AG04450 (cell line): ENCODE data around the gene SMIM14. TPM values are rescaled to one million over a fixed set of nuclear protein-coding genes. Genes with fewer than 3 reads are reported as not detected.

Experiments
- CTCF ChIA-PET: fragments of 300-600, 350-600 bp; formaldehyde crosslinking; extraction: SDS; loops from one replicate; lab custom pipeline; 2022; ENCODE audit warnings: antibody characterized with exemption, inconsistent platforms; lab: Charles Lee
- POLR2A ChIA-PET: fragments of 350-600 bp; formaldehyde crosslinking; extraction: SDS; loops from one replicate; lab custom pipeline; 2021; ENCODE audit warnings: antibody characterized with exemption, inconsistent platforms; lab: Yijun Ruan, JAX
- DNase-seq: peaks from one replicate; pipeline ENCODE4 v3.0.0-alpha.2; 2011; ENCODE audit warnings: low read depth, low spot score
- H3K27ac ChIP-seq: one replicate; pipeline ENCODE4 v1.5.1; 2012; ENCODE audit warnings: low read depth, low read length, control low read depth
- H3K27me3 ChIP-seq: one replicate; pipeline ENCODE4 v1.6.0; 2012; ENCODE audit warnings: low read length; ENCODE audit not compliant: control insufficient read depth, insufficient read depth
- H3K4me3 ChIP-seq: 2 replicates; pipeline ENCODE4 v1.5.1; 2011; ENCODE audit warnings: mild to moderate bottlenecking, low read depth, low read length, control low read depth
- H3K9me3 ChIP-seq: 2 replicates; pipeline ENCODE4 v1.5.1; 2012; ENCODE audit warnings: low read length; ENCODE audit not compliant: control insufficient read depth, insufficient read depth
- CTCF ChIP-seq: IDR thresholded peaks from 2 replicates; pipeline ENCODE4 v1.5.1; 2011; ENCODE audit warnings: low read depth, low read length, control low read depth, inconsistent platforms
- polyA plus RNA-seq: library from polyadenylated mRNA; depleted of rRNA; stranded (reverse); fragments of >200 nt; gene quantifications from 2 replicates; pipeline ENCODE4 v1.2.3, GENCODE V29; 2011

SMIM14 gene
- polyA plus RNA-seq, 1 experiment = 53.7 TPM

- Histone ChIP-seq H3K27ac (no peak overlapping the region), H3K27me3 (no peaks in the 10 kb centered on the region), H3K4me3 (no peak overlapping the region), H3K9me3 (peaks cover 13% of the 10 kb centered on the region)
- ChIA-PET POLR2A (no interaction called here), CTCF (interaction anchor here (0.6 kb wide), 1 partner anchor 47 kb away, joined by 3 read pairs; no protein-coding TSS in a partner anchor)
- TF ChIP-seq CTCF = no peak
- no peak for DNase-seq
Measured at GRCh38 chr4:39529534-39529933, 109.1 kb downstream of the SMIM14 start.

- Histone ChIP-seq H3K9me3 (peaks cover 13% of the 10 kb centered on the region), H3K27me3 (no peaks in the 10 kb centered on the region), H3K4me3 (peak overlapping the region; percentile 89), H3K27ac (peak overlapping the region; percentile 97)
- CTCF ChIA-PET = interaction anchor here (1.4 kb wide), 1 partner anchor 59 kb away, joined by 6 read pairs; no protein-coding TSS in a partner anchor
- POLR2A ChIA-PET = interaction anchor here (0.5 to 2.6 kb wide), 11 partner anchors 14 to 502 kb away, joined by 3 to 64 read pairs (median 10); partner anchors contain the start of genes SMIM14 and UBE2K
- DNase-seq = peak; percentile 49
- TF ChIP-seq CTCF = no peak
Measured at GRCh38 chr4:39528061-39528465, 110.6 kb downstream of the SMIM14 start.

GRCh38 chr4:39527296-39528060 lies 111.2 kb downstream of the SMIM14 start, which contains the start of gene UGDH:
Gene UGDH, minus strand, starts transcription at chr4:39527439. Its CDS starts 5,927 bp downstream, at chr4:39521512.
- POLR2A ChIA-PET = interaction anchor here (0.5 to 2.6 kb wide), 44 partner anchors 8 to 529 kb away, joined by 3 to 64 read pairs (median 5); partner anchors contain the start of genes LIAS, N4BP2, RPL9 and SMIM14

GRCh38 chr4:39526765-39527295 lies 111.8 kb downstream of the SMIM14 start:
- no peak for TF ChIP-seq CTCF
- H3K27me3 ChIP-seq = no peaks in the 10 kb centered on the region
- peak overlapping the region; percentile 92 for H3K4me3 ChIP-seq
- CTCF ChIA-PET = interaction anchor here (1.4 kb wide), 1 partner anchor 58 kb away, joined by 6 read pairs; no protein-coding TSS in a partner anchor
- H3K9me3 ChIP-seq = peaks cover 9% of the 10 kb centered on the region
- H3K27ac ChIP-seq = peak overlapping the region; percentile 83
- DNase-seq = no peak
- POLR2A ChIA-PET = interaction anchor here (0.6 to 2.6 kb wide), 40 partner anchors 8 to 529 kb away, joined by 3 to 64 read pairs (median 6); partner anchors contain the start of genes LIAS, N4BP2, RPL9 and SMIM14

More at GRCh38 chr4:39527296-39528060, 111.2 kb downstream of the SMIM14 start, which contains the start of gene UGDH:
- CTCF ChIA-PET = interaction anchor here (1.4 kb wide), 1 partner anchor 59 kb away, joined by 6 read pairs; no protein-coding TSS in a partner anchor
- Histone ChIP-seq H3K27me3 (no peaks in the 10 kb centered on the region), H3K27ac (peak within 1 kb of the TSS; percentile 97), H3K9me3 (peaks cover 13% of the 10 kb centered on the region), H3K4me3 (peak within 1 kb of the TSS; percentile 92)
- TF ChIP-seq CTCF = no peak
- peak; percentile 98 for DNase-seq
